ENCODE data around the gene JAG1.
"Not testable (repeated sequence)": the region's sequence is repeated elsewhere in the genome, so short reads cannot be mapped to it uniquely, and the experiment has no call there.

Gene JAG1

GRCh38 chr20:10605547-10606195 lies 68.1 kb downstream of the JAG1 start:
- DNase-seq: no peak

DNA sequence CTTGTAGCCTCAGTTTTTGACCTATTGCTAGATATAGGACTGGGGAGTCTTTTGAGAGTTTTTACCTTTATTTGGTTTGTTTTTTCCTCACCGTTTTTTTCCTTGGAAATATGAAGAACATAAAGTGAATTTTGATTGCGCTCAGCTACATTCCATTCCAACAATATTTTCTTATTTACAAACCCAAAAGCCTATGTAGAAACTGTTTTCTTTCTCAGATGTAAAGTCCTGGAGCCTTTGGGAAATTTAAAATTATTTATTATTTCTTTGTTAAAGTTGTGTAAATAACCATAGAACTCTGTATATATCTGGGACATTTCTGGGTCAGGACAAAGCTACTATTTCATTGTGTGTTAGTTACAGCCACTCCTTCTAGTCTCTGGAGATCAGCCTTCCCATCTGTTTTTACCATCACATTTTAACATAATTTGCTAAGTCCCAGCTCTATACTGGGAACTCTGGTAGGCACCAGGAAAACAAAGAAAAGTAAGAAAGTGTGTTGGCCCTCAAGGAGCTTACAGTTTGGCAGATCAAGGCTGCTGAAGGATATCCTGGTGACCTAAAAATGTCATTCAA lies 68.8 kb downstream of the JAG1 start:
- DNase-seq: no peak

DNA sequence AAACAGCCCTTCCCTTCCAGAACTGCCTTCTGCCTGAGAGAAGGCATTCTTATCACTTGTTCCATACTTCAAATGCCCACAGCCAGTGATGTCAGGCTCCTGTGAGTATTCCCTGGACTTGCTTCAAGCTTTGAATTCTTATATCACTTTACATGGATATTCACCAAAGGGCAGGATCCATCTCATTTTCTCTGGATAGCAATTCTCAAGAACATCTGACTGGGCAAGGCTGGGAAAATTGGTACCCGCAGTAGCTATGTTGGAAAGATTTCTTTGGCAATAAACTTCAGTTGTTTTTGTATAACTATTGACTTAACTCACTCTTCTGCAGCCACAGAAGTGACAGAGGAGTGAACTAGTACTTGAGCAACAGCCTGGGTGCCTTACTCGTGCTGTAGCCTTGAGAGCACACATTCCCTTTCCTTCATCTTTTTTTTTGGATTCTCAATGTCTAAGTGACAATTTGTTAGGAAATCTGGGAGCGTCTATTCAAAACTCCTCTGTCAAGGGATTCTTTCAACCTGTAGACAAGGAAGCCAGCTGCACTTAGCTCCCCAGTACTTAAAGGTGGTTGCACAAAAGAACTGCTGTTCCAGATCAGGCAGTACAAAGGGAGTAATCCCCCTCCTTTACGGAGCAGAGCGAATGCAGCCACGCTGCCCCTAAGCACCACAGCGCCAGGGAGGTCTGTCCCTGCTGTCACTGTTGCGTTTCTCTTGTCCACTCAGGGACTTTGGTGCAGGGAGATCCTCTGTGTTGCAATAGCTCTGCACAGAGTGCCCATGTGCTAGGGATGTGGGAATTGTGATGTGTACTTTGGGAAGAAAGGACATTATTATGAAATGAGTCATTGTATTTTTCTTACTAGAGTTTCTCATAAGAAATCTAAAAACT lies 69.6 kb downstream of the JAG1 start:
- no peak for DNase-seq

GRCh38 chr20:10603378-10603777 lies 70.4 kb downstream of the JAG1 start:
- DNase-seq: no peak

GRCh38 chr20:10602221-10602871 lies 71.5 kb downstream of the JAG1 start:
- no peak for DNase-seq

DNA sequence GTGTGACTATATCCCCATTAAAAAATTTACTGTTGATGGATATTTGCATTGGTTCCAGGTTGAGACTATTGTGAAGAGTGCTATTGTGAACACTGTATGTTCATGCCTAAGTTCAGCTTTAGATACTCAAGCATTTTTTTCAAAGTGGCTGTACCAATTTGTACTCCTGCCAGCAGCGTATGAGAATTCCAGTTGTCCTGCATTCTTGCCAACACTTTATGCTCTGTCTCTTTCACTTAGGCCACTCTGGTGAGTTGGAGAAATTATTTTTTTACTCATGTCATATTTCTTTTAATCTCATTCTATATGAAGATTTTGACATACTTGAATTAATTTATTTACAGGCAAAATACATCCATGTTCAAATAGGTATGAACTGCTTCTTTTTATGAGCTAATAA lies 76.2 kb downstream of the JAG1 start:
- no peak for DNase-seq

DNA sequence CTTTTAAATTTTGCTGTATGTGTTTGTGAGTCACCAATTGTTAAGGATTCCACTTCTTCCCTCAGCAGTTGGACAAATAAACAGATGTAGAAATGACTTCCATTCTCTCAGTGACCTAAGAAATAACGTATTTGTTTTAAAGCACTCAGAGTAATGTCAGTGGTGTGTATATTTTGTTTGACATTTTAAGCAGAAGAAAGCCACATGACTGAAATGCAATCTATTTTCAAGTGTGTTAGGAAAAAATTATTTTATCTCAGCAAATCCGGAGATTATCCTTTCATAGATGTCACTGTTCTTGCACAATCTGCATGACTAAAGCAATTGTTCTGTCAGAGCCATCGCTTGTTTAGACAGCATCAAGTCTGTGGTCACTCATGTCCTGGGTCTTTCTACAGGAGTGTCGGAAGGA lies 77.1 kb downstream of the JAG1 start:
- DNase-seq: no peak

- no peak for DNase-seq
These were observed 77.8 kb downstream of the JAG1 start for GRCh38 chr20:10595985-10596384.

DNA sequence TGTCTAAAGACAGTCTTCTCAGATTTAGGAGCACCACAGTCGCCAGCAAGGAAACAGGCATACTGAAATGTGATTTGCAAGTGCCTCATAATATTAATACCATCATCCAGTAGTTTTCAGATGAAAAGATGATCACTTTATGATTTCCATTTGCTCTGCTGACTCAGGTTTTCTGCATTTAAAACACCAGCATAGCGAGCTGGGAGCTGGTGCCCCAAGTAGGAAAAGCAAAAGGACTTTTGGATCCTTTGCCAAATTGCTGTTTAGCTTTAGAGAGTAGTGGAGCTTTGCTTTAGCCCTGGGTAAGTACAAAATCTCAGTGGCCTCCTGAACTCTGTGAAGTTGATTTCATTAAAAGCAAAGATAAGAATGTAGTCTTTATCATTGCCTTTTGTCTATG lies 78.5 kb downstream of the JAG1 start:
- DNase-seq: no peak

DNA sequence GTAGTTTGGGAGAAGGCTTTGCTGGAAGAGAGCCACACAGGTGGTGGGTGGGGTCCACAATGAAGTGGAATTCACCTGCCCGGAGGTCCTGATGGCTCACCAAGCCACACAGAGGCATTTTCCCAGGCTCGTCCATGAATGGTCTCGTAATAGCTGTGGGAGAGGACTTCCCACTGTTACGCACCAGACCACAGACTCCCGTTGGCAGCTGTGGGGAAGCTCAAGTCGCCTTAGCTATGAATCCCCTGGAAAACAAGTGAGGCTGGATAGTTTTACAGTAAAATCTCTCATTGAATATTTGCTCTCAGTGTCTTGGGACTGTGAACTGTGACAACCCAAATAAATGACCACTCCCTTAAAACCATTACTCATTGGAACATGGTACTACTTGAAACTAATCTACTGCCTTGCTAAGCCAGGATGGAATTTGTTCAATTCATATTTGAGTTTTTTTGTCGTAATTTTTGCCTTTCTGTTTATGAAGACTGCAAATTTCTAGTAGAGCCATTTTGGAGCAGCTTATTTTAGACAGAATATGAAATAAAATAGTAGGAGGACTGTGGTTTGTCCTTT lies 79.4 kb downstream of the JAG1 start:
- no peak for DNase-seq

DNA sequence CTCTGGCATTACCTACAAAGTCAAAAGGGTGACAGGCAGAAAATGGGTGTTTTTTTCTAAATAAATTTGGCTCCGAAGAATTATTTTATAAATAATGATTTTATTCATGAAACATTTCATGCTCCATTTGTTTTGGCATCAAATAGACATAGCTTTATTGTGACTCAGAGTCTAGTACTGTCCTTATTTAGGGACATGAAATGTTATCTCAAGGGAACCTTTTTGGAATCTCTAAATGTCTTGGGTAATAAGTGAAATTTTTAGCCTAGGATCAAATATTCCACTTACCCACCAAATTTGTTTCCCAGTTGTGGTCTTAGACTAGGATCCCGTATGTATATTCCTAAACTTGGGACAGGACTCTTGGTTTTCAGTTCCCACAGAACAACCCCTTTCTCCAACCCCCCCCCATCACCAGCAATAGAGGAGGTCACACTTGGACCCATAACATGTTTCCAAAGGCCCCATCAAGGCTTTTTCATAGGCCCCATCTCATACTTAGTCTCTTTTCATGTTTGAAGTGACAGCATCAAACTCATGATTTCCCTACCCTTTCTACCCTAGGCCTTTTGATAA lies 81.8 kb downstream of the JAG1 start:
- no peak for DNase-seq

GRCh38 chr20:10590950-10591671 lies 82.7 kb downstream of the JAG1 start:
- no peak for DNase-seq

DNA sequence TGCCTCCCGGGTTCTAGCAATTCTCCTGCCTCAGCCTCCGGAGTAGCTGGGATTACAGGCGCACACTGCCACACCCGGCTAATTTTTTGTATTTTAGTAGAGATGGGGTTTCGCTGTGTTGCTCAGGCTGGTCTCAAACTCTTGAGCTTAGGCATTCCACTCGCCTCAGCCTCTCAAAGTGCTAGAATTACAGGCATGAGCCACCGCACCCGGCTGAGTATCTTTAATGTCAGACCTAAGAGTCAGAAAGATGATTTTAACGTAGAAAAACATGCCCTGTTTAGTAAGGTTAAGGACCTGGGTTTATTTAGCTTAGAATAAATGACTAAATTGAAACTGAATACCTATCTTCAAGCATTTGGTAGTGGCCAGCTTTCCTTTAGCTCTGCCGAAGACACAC lies 83.4 kb downstream of the JAG1 start:
- not testable (repeated sequence) for DNase-seq

Data from NCI-H1092 (cell line).